Measurements from ENCODE around the gene SEMA6C. TPM values are rescaled to one million over a fixed set of nuclear protein-coding genes. Genes with fewer than 3 reads are reported as not detected.

The SEMA6C gene
- total and polyA plus RNA-seq, 2 of the 13 experiments (the other 11 are each of a cell fraction or from before 2014, with no cell fraction given), result 1.4 to 2.9 TPM

DNA sequence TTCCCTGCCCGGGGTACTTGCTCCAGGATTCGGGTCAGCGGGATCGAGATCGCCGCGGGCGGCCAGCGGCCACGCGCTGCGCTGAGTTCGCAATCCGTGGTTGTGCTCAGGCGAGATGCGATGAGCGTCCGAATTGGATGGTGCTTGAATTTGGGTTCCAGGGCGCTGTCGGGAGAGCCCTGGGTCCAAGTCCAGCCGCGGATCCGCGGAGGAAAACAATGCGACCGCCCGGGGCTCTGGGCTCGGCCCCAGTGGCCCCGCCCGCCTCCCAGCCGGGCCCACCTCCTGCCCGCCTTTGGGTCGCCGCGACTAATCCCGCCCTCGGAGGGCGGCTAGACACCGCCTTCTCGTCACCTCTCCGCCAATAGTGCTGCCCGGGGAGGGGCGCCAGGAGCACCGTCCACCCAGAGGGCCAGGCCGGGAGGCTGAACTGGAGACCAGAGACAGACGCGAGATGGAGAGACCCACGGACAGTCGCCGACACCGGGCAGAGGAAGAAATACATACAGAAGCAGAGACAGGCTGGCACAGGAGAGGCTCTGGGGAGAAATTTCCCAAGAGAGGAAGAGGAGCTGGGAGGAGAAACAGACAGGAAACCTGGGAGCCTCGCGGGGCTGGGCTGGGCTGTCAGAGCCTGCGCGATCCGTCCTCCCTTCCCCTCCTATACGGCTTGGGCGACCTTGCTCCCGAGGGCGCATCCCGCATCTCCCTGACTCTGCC is at the start of gene SEMA6C (continued):
- TF ChIP-seq, protein P1, sequence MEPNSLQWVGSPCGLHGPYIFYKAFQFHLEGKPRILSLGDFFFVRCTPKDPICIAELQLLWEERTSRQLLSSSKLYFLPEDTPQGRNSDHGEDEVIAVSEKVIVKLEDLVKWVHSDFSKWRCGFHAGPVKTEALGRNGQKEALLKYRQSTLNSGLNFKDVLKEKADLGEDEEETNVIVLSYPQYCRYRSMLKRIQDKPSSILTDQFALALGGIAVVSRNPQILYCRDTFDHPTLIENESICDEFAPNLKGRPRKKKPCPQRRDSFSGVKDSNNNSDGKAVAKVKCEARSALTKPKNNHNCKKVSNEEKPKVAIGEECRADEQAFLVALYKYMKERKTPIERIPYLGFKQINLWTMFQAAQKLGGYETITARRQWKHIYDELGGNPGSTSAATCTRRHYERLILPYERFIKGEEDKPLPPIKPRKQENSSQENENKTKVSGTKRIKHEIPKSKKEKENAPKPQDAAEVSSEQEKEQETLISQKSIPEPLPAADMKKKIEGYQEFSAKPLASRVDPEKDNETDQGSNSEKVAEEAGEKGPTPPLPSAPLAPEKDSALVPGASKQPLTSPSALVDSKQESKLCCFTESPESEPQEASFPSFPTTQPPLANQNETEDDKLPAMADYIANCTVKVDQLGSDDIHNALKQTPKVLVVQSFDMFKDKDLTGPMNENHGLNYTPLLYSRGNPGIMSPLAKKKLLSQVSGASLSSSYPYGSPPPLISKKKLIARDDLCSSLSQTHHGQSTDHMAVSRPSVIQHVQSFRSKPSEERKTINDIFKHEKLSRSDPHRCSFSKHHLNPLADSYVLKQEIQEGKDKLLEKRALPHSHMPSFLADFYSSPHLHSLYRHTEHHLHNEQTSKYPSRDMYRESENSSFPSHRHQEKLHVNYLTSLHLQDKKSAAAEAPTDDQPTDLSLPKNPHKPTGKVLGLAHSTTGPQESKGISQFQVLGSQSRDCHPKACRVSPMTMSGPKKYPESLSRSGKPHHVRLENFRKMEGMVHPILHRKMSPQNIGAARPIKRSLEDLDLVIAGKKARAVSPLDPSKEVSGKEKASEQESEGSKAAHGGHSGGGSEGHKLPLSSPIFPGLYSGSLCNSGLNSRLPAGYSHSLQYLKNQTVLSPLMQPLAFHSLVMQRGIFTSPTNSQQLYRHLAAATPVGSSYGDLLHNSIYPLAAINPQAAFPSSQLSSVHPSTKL (CRISPR knock-in tag; IDR thresholded peaks at IDR 0.05), result peak; percentile 52; the same call in 1 of the 2 replicates
- TF ChIP-seq NFATC3 (CRISPR knock-in tag; IDR thresholded peaks at IDR 0.05) (no peak), ZNF251 (CRISPR knock-in tag; IDR thresholded peaks at IDR 0.05) (no peak), ZNF20 (CRISPR knock-in tag; IDR thresholded peaks at IDR 0.05) (no peak), SMARCC2 (IDR thresholded peaks at IDR 0.05) (no peak), SYNCRIP (IDR thresholded peaks at IDR 0.05; ENCODE audit: insufficient read depth, low read depth, low read length) (no peak), SOX6 (IDR thresholded peaks at IDR 0.05) (no peak), SOX6 (CRISPR knock-in tag; IDR thresholded peaks at IDR 0.05) (peak; percentile 77), ZNF607 (CRISPR knock-in tag; IDR thresholded peaks at IDR 0.05; ENCODE audit: borderline replicate concordance) (peak; percentile 91; the same call in 1 of the 2 replicates), CHCHD3 (CRISPR knock-in tag; IDR thresholded peaks at IDR 0.05) (no peak), ZNF501 (CRISPR knock-in tag; IDR thresholded peaks at IDR 0.05) (peak; percentile 78), ZNF24 (IDR thresholded peaks at IDR 0.05) (no peak), ZNF674 (CRISPR knock-in tag; IDR thresholded peaks at IDR 0.05; ENCODE audit: low read depth) (peak; percentile 61; the same call in 1 of the 2 replicates), ZKSCAN8 (CRISPR knock-in tag; IDR thresholded peaks at IDR 0.05; ENCODE audit: borderline replicate concordance) (0 out of 2 replicates have a peak, but pooled peaks have one; percentile 43)
- TF ChIP-seq, protein P2, sequence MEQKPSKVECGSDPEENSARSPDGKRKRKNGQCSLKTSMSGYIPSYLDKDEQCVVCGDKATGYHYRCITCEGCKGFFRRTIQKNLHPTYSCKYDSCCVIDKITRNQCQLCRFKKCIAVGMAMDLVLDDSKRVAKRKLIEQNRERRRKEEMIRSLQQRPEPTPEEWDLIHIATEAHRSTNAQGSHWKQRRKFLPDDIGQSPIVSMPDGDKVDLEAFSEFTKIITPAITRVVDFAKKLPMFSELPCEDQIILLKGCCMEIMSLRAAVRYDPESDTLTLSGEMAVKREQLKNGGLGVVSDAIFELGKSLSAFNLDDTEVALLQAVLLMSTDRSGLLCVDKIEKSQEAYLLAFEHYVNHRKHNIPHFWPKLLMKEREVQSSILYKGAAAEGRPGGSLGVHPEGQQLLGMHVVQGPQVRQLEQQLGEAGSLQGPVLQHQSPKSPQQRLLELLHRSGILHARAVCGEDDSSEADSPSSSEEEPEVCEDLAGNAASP (CRISPR knock-in tag; IDR thresholded peaks at IDR 0.05; ENCODE audit: borderline replicate concordance), result peak; percentile 37; the same call in 1 of the 2 replicates
- TF ChIP-seq, protein P3, sequence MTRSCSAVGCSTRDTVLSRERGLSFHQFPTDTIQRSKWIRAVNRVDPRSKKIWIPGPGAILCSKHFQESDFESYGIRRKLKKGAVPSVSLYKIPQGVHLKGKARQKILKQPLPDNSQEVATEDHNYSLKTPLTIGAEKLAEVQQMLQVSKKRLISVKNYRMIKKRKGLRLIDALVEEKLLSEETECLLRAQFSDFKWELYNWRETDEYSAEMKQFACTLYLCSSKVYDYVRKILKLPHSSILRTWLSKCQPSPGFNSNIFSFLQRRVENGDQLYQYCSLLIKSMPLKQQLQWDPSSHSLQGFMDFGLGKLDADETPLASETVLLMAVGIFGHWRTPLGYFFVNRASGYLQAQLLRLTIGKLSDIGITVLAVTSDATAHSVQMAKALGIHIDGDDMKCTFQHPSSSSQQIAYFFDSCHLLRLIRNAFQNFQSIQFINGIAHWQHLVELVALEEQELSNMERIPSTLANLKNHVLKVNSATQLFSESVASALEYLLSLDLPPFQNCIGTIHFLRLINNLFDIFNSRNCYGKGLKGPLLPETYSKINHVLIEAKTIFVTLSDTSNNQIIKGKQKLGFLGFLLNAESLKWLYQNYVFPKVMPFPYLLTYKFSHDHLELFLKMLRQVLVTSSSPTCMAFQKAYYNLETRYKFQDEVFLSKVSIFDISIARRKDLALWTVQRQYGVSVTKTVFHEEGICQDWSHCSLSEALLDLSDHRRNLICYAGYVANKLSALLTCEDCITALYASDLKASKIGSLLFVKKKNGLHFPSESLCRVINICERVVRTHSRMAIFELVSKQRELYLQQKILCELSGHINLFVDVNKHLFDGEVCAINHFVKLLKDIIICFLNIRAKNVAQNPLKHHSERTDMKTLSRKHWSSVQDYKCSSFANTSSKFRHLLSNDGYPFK (CRISPR knock-in tag; IDR thresholded peaks at IDR 0.05; ENCODE audit: borderline replicate concordance), result 0 out of 2 replicates have a peak, but pooled peaks have one; percentile 30
- TF ChIP-seq, protein P4, sequence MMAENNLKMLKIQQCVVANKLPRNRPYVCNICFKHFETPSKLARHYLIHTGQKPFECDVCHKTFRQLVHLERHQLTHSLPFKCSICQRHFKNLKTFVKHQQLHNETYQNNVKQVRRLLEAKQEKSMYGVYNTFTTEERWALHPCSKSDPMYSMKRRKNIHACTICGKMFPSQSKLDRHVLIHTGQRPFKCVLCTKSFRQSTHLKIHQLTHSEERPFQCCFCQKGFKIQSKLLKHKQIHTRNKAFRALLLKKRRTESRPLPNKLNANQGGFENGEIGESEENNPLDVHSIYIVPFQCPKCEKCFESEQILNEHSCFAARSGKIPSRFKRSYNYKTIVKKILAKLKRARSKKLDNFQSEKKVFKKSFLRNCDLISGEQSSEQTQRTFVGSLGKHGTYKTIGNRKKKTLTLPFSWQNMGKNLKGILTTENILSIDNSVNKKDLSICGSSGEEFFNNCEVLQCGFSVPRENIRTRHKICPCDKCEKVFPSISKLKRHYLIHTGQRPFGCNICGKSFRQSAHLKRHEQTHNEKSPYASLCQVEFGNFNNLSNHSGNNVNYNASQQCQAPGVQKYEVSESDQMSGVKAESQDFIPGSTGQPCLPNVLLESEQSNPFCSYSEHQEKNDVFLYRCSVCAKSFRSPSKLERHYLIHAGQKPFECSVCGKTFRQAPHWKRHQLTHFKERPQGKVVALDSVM (CRISPR knock-in tag; IDR thresholded peaks at IDR 0.05), result peak; percentile 91
